Ovary (tissue), 3 donors: ENCODE data around the gene KLHL2.

Experiments
- CTCF ChIP-seq, 3 donors: fragments of 450-650 bp in 2 of 3; fragments of 200-600 bp in 1 of 3; IDR thresholded peaks; one replicate each; pipeline versions ENCODE4 v1.5.1 to v1.8.0; 2016 to 2022; ENCODE audit warnings: antibody characterized with exemption in 3 of 3, mild to moderate bottlenecking in 1 of 3
- EP300 ChIP-seq: sonication (generic); formaldehyde crosslinking; IDR thresholded peaks from one replicate; pipeline ENCODE4 v1.6.1; 2017; ENCODE audit warnings: antibody characterized with exemption
- POLR2A ChIP-seq: fragments of 450-650 bp; IDR thresholded peaks from one replicate; pipeline ENCODE4 v1.6.1; 2017; ENCODE audit warnings: antibody characterized with exemption, mild to moderate bottlenecking, moderate library complexity
- donor health status: DM: no; HTN: no; CAD: no.

GRCh38 chr4:165324918-165325304, 117.5 kb downstream of the KLHL2 start:
- TF ChIP-seq CTCF (IDR thresholded peaks at IDR 0.05) (no peak), POLR2A (no peak), EP300 (no peak)
